Testis (tissue), 5 donors: ENCODE results near the gene TARBP2. TPM values are rescaled to one million over a fixed set of nuclear protein-coding genes. Genes with fewer than 3 reads are reported as not detected.

Experiments
- DNase-seq: peaks from one replicate; pipeline ENCODE4 v3.0.0-alpha.2; 2019
- H3K27ac ChIP-seq, 2 donors: fragments of 200-600 bp; sonication (generic); one replicate each; pipeline ENCODE4 v1.5.1; 2019
- H3K27me3 ChIP-seq: fragments of 200-600 bp; sonication (generic); one replicate; pipeline ENCODE4 v1.5.1; 2019
- H3K36me3 ChIP-seq: fragments of 200-600 bp; sonication (generic); one replicate; pipeline ENCODE4 v1.5.1; 2017; ENCODE audit warnings: low read depth; ENCODE audit errors: missing control alignments
- H3K4me1 ChIP-seq: fragments of 200-600 bp; sonication (generic); one replicate; pipeline ENCODE4 v1.5.1; 2019
- H3K4me3 ChIP-seq, 2 donors: fragments of 200-600 bp; sonication (generic); one replicate each; pipeline ENCODE4 v1.5.1; 2017 to 2019
- H3K9me3 ChIP-seq: fragments of 200-600 bp; sonication (generic); one replicate; pipeline ENCODE4 v1.5.1; 2017
- POLR2A ChIP-seq: fragments of 450-650 bp; IDR thresholded peaks from one replicate; pipeline ENCODE4 v1.6.1; 2017; ENCODE audit warnings: antibody characterized with exemption, mild to moderate bottlenecking, moderate library complexity
- WGBS, 2 donors: methylation state at CpG; one replicate each; pipeline ENCODE4 v1.1.5; 2018; 5-methylcytosine and 5-hydroxymethylcytosine counted together
- intact Hi-C: fragments of 100-400 bp; cut with DNase I; formaldehyde crosslinking; loops from one replicate; pipeline ENCODE4 v1.15.1; 2023; ENCODE audit warnings: low total_unique reads
- long read RNA-seq, 2 donors: transcript quantifications; one replicate each; lab custom pipeline, GENCODE V29; 2026
- polyA plus RNA-seq: library from polyadenylated mRNA; stranded (reverse); fragments of 350-450 nt; fragmentation: Illumina TruSeq; extraction: RNeasy Lipid Tissue Mini Kit (QIAGEN cat#74804); gene quantifications from one replicate; pipeline ENCODE4 v1.2.3, GENCODE V29; 2014; ENCODE audit warnings: low read depth, low replicate concordance; ENCODE audit not compliant: insufficient read depth
- total RNA-seq, 2 donors: library from RNA; depleted of rRNA; stranded (reverse); fragments of >200 nt; gene quantifications; one replicate each; pipeline ENCODE4 v1.2.3, GENCODE V29; 2016
- TF ChIP-seq, protein P1 (sequence below), 3 experiments: fragments of 450-650 bp in 2 of 3; fragments of 200-600 bp in 1 of 3; sonication (generic) in 1 of 3; IDR thresholded peaks; one replicate each; pipeline ENCODE4 v1.5.1; 2016 to 2019; ENCODE audit warnings: antibody characterized with exemption in 3 of 3, mild to moderate bottlenecking in 2 of 3, moderate library complexity in 1 of 3

The TARBP2 gene
- total RNA-seq (10 to 100 TPM; 67.6 to 73.1 TPM), polyA plus RNA-seq (37.8 TPM)
- long read RNA-seq, donor 1, transcript TARBP2-201 (9 exons, 1,867 nt) = major isoform, 5 of 12 reads
- long read RNA-seq, donor 1, partial matches to known transcripts = 5 of 12 reads
- long read RNA-seq, donor 1, other reads (novel, unspliced or antisense) = 0 of 12 reads
- long read RNA-seq, donor 2, transcript TARBP2-201 (9 exons, 1,867 nt) = major isoform, 6 of 8 reads
- long read RNA-seq, donor 2, partial matches to known transcripts = 0 of 8 reads
- long read RNA-seq, donor 2, other reads (novel, unspliced or antisense) = 0 of 8 reads

GRCh38 chr12:53500776-53501614, at the start of gene TARBP2:
TARBP2 (plus strand) TSS chr12:53501283; CDS start chr12:53501409, 126 bp downstream.
- Histone ChIP-seq H3K27ac (peak within 1 kb of the TSS; percentile 97 to 98), H3K4me3 (peak within 1 kb of the TSS; percentile 73 to 86), H3K9me3 (no peaks in the 10 kb centered on the region), H3K36me3 (no peaks in the 10 kb centered on the region), H3K27me3 (no peaks in the 10 kb centered on the region), H3K4me1 (peaks cover 65% of the 10 kb centered on the region)
- TF ChIP-seq, protein P1, sequence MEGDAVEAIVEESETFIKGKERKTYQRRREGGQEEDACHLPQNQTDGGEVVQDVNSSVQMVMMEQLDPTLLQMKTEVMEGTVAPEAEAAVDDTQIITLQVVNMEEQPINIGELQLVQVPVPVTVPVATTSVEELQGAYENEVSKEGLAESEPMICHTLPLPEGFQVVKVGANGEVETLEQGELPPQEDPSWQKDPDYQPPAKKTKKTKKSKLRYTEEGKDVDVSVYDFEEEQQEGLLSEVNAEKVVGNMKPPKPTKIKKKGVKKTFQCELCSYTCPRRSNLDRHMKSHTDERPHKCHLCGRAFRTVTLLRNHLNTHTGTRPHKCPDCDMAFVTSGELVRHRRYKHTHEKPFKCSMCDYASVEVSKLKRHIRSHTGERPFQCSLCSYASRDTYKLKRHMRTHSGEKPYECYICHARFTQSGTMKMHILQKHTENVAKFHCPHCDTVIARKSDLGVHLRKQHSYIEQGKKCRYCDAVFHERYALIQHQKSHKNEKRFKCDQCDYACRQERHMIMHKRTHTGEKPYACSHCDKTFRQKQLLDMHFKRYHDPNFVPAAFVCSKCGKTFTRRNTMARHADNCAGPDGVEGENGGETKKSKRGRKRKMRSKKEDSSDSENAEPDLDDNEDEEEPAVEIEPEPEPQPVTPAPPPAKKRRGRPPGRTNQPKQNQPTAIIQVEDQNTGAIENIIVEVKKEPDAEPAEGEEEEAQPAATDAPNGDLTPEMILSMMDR (IDR thresholded peaks at IDR 0.05) = peak in 1 of 3 experiments; percentile 7
- no peak for TF ChIP-seq POLR2A
- intact Hi-C loops = loop anchor here (10.0 kb wide), 2 partner anchors 46 to 176 kb away; partner anchors contain the start of genes AAAS and PCBP2
- DNase-seq = peak; percentile 99
- 0% methylated on average over 10 to 73 of the region's 74 CpGs for WGBS, 2 donors

DNA sequence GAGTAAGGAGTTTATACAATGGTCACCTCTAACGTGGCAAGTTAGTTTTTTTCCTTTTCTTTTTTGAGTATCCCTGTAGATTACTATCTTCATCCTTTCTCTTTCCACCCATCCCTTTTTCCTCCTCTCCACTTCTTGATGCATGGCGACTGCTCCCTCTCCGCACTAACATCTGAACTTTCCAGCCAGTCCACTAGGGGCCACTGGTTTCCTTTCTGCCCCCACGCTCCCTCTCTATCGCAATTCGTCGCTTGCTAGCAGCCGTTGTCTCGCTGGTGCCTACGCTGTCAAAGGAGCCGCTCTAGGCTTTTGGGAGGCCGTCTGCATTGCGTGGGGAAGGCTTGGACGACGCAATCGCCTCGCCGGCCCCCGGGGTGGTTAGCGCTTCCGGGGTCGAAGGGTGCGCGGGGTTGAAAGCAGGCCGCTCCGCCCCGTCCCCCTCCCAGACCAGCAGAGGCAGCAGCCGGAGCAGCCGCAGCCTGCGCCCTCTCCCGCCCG, 49.4 kb upstream of the TARBP2 start, which contains the start of gene PCBP2:
Gene PCBP2 (plus strand): TSS at position 442 of the 498 bp plus-strand sequence. CDS start 2,699 bp downstream, outside the sequence.
- intact Hi-C loops = loop anchor here (10.0 kb wide), 1 partner anchor 53 kb away; the partner anchor contains the start of genes NPFF and TARBP2
- Histone ChIP-seq H3K4me3 (peak within 1 kb of the TSS; percentile 91 to 95), H3K4me1 (peaks cover 19% of the 10 kb centered on the region), H3K27me3 (no peaks in the 10 kb centered on the region), H3K27ac (peak within 1 kb of the TSS; percentile 99), H3K36me3 (no peaks in the 10 kb centered on the region), H3K9me3 (no peaks in the 10 kb centered on the region)
- no peak for TF ChIP-seq POLR2A
- TF ChIP-seq, protein P1 (IDR thresholded peaks at IDR 0.05) = peak; percentile 82 to 98 (median 97)
- 0 to 1% methylated on average over 24 to 32 of the region's 32 CpGs for WGBS, 2 donors
- DNase-seq = peak; percentile 99

DNA sequence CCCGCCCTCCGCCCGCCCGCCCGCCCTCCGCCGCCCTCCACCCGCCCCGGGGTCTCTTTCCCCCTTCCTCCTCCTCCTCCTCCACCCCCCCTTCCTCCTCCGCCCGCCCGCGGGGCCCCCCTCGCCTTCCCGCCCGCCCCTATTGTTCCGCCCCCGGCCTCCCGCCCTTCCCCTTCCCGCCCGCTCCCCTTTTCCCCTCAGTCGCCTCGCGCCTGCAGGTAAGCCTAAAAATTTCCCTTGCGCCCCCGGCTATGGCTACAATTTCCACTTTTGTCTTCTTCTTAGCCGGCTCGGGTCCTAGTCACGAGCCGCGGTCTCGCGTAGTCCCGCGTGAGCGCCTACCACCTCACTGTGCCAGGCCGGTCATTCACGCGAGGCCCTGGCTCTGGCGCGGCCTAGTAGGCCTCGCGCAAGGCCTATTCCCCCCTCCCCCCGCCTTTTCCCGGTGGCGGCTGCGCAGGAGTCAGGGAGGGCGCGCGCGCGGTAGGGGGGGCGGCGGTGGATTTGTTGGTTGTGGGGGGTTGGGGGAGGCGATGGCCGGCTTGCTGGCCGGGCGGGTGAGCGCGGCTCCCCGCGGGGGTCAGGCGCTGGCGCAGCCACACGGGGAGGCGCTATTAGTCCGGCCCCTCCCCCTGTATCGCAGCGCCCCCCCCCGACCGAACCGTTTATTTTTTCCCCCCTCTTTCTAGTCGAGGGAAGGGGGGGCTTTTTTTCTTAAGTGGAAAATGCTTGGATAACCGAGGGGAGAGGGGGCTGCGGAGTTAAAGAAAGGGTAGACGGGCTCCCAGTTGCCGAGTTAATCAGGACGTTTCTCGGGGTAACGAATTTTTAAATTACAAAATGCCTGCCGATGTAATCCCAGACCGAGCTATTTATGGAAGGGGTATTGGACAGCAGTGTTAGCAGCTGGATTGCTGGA, 48.7 kb upstream of the TARBP2 start:
- no peaks in the 10 kb centered on the region for H3K36me3 ChIP-seq
- DNase-seq = peak; percentile 90
- no peak for TF ChIP-seq POLR2A
- TF ChIP-seq, protein P1 (IDR thresholded peaks at IDR 0.05) = peak in 1 of 3 experiments; percentile 45
- no peaks in the 10 kb centered on the region for H3K27me3 ChIP-seq
- H3K4me1 ChIP-seq = peaks cover 19% of the 10 kb centered on the region
- H3K4me3 ChIP-seq = peak overlapping the region; percentile 91 to 95
- H3K9me3 ChIP-seq = no peaks in the 10 kb centered on the region
- intact Hi-C loops = loop anchor here (10.0 kb wide), 1 partner anchor 52 kb away; the partner anchor contains the start of genes NPFF and TARBP2
- peak overlapping the region; percentile 99 for H3K27ac ChIP-seq
- WGBS, 2 donors = 0 to 1% methylated on average over 38 to 39 of the region's 82 CpGs
